RPMI7951 (cell line): Measurements from ENCODE around the gene OPCML. TPM values are rescaled to one million over a fixed set of nuclear protein-coding genes. Genes with fewer than 3 reads are reported as not detected.

Source experiments
- DNase-seq: peaks from one replicate; pipeline ENCODE4 v3.0.0-alpha.2; 2012; ENCODE audit warnings: low read depth
- total RNA-seq: library from RNA; depleted of rRNA; stranded (reverse); fragments of >200 nt; shearing (Covaris generic); gene quantifications from 2 replicates; pipeline ENCODE4 v1.2.3, GENCODE V29; 2014

The OPCML gene
- total RNA-seq, 1 experiment from 2014 or later, result not detected

DNA sequence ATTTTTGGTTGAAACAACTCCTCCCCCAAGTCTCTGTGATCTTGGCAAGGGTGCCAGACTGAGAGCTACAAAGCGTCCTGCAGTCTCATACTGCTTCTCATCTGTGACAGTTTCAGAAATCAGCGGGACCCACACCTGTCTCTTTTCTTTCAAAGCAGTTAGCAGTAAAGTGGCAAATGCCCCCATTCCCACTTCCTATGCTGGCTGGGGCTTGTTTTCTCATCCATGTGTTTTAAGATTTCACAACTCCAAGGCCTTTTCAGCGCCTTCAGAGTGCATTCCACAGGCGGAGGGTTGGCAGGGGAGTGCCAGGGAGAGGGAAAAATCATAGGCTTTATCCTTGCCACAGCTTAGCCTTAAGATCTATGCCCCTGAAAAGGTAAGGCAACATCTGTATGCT lies 493.5 kb downstream of the OPCML start:
- DNase-seq, result no peak

- DNase-seq, result no peak
These were observed 497.4 kb downstream of the OPCML start for GRCh38 chr11:133034929-133035328.

- no peak for DNase-seq
These were observed 503.2 kb downstream of the OPCML start for GRCh38 chr11:133029107-133029506.

- no peak for DNase-seq
These were observed 505.3 kb downstream of the OPCML start for GRCh38 chr11:133026952-133027351.

GRCh38 chr11:133024301-133024700 lies 508.0 kb downstream of the OPCML start:
- DNase-seq, result no peak

DNA sequence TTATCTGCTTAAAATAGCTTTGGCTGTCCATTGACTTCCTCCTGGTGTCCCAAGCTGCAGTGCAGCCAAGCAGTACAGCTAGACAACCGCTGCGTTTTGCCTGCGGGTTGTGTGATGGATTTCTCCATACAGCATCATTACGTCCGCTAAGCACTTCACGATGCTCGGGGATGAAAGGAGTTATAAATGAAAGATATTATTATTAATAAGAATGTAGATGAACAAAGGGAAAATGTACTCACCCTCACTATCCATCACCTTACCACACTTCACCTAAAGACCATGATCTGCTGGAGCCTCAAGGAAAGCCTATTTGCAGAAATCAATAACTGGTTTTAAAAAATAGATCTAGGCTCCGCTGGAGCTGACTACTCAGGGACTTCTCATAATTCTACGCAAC lies 509.1 kb downstream of the OPCML start:
- no peak for DNase-seq

- no peak for DNase-seq
These were observed 510.7 kb downstream of the OPCML start for GRCh38 chr11:133021553-133021952.

- no peak for DNase-seq
These were observed 512.0 kb downstream of the OPCML start for GRCh38 chr11:133020372-133020714.

GRCh38 chr11:133019545-133020371 lies 512.5 kb downstream of the OPCML start:
- DNase-seq, result no peak

DNA sequence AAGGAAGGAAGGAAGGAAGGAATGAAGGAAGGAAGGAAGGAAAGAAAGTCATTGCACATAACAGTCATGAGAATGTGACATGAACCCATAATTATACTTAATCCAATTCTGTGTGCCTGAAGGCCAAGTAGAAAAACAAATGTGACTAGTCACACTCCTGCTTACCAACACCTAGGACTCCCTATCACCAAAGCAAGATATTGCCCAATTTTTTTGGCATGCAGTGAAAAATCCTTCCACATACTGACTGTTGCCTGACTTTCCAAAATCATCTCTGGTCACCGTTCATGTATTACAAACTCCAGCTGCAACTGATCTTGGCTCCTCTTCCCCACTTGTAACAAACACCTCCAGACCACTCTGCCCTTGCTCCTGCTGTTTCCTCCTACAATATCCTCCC lies 516.8 kb downstream of the OPCML start:
- DNase-seq, result no peak

GRCh38 chr11:133014337-133014736 lies 518.0 kb downstream of the OPCML start:
- DNase-seq, result no peak

DNA sequence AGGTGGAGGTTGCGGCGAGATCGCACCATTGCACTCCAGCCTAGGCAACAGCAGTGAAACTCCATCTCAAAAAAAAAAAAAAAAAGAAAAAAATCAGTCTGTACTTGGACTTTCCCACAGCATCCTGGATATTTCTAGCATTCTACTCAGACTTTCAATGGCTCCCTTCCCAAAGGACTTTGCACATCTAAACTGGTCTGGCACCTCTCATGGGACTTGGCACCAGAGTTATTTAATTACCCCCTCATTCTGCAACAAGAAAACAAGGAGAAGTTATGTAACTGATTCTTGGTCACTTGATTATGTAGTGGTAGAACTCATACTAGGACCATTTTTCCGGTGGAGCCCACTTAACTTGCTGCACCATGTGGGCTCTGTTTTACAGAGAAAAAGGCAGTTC lies 519.5 kb downstream of the OPCML start:
- DNase-seq, result no peak

DNA sequence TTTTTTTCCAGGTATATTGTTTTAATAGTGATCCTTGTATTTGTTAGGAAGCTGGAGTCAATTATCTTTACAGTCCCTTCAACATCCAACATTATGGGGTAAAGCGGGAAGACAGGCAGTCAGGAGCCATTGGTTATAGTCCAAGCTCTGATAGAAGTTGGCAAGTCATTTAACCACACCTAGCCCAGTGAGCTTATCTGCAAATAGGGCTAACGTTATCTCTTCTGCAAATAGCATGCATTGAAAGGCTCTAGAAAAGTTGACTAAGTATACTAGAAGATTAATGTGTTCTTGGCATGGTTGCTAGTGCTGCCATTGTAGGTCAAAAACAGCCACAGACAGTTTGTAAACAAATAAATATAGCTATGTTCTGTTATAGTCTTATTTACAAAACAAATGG lies 520.7 kb downstream of the OPCML start:
- no peak for DNase-seq

GRCh38 chr11:133007027-133007584 lies 525.2 kb downstream of the OPCML start:
- no peak for DNase-seq

- DNase-seq, result no peak
These were observed 527.9 kb downstream of the OPCML start for GRCh38 chr11:133004369-133004768.

DNA sequence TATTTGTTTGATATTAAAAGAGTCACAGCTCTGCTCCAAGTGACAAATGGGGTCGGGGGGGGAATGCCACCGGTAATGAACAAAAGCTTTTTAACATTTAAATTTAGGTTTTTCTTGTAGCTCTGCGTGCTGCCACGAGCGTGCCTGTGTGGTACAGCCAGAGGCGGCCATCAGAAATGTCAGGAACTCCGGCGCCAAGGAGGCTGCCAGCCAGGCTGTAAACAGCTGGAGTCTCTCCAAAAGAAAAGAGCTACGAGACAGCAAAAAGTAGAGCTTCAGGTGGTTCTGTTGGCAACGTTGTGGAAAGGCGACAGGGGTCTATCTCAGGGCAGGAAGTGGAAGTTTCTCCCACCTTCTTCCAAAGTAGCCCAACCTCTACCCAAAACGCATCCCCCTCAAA lies 532.8 kb downstream of the OPCML start:
- DNase-seq, result no peak

- no peak for DNase-seq
These were observed 533.3 kb downstream of the OPCML start for GRCh38 chr11:132999031-132999430.

DNA sequence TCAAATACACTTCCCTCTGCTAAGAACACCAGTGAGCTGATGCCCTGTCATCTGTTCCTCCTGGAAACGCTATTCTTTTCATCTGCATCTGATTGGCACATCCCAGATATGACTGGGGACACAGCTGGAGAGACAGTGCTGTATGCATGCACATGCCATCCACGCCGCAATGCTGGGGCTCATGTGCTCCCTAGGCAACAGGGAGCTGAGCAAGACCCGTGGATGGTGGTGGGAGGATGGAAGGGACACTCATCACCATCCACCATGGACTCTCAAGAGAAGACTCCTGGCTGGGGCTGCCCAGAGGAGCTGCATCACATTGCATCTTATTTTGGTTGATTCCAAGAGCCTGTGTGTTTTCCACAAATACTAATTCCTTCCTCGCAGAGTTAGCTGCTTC lies 534.9 kb downstream of the OPCML start:
- no peak for DNase-seq

DNA sequence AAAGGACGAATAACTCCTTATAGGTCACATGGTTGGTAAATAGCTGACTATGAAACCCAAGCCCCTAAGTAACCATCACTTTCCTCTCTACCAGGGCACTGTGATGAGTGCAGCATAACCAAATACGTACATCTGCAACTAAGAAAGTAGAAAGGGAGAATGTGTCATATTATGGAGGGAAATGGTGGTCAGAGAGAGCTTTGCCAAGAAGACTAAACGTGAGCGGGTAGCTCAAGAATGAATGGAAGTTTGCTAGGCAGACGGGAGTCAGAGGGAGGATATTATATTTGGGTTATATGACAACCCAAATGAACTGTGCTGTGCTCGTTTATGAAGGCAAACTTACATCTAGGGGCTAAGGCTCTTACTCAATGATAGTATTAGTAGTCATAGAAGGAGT lies 537.3 kb downstream of the OPCML start:
- no peak for DNase-seq

DNA sequence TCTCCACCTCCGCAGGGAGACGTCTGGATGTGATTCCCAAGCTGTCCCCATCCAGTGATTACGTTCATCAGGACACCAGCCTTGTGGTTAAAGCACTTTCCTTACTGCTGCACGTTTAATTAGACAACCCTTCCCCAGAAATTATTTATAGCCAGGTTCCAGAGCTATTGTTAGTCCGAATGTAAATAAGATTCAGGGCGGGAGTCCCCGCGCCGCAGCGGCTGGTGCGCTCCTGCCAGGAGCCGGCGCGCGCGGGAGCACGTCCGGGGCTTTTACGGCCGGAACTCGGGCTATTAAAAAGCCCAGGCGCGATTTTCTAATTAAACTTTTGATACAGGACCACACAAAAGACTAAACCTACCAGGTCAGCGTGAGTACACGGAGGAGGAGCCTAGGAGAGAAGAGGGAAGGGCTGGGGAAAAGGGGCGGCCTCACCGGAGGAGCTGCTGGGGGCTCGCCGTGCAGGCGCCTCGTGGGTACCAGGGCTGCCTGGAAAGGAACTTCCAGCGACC lies 538.3 kb downstream of the OPCML start:
- DNase-seq, result no peak

DNA sequence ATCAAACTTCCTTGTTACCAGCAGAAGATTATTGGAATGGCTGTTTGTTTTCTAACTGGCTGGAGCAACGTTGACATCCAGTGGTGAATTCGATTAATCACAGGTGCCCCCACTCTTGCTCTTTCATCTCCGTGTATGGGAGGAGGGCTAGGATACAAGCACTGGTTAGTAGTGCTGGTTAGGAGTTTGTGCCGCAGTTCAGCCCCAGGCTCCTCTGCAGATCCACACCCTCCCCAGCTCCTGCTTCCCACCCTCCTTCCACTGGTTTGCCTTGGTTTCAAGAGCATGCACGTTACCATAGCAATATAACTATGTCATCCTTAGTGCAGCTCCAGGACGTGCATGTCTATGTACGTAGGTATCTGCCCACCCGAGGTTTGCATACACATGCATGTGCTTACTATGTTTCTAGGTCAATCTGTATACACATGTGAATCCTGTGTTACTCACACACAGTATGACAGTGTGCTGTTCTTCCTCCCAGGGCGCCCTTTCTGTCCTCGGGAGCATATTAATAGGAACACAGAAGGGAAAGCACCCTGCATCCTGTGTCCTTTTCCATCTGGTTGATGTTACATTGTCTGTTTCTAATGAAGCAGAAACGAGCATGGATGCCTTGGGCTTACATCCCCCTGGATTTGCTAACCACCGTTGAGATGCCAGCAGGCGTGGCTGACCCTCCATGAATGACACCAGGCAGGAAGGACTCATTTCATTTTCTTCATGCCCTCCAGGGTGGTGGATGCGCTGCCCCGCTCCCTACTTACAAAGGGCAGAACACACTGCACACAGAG lies 539.3 kb downstream of the OPCML start:
- peak; percentile 11 for DNase-seq

GRCh38 chr11:132988411-132988810 lies 543.9 kb downstream of the OPCML start:
- DNase-seq, result no peak

- DNase-seq, result peak; percentile 10
These were observed 544.4 kb downstream of the OPCML start for GRCh38 chr11:132987936-132988335.
